ENCODE data around the gene TACR1.

The TACR1 gene

GRCh38 chr2:75044291-75044690, 155.0 kb downstream of the TACR1 start:
- DNase-seq = no peak

GRCh38 chr2:75042823-75043222, 156.5 kb downstream of the TACR1 start:
- DNase-seq = no peak

- DNase-seq = no peak
These were observed 157.4 kb downstream of the TACR1 start for GRCh38 chr2:75041731-75042600.

GRCh38 chr2:75041226-75041625, 158.1 kb downstream of the TACR1 start:
- DNase-seq = no peak

GRCh38 chr2:75035444-75036353, 163.6 kb downstream of the TACR1 start:
- no peak for DNase-seq

GRCh38 chr2:75033516-75033915, 165.8 kb downstream of the TACR1 start:
- DNase-seq = no peak

- DNase-seq = no peak
These were observed 167.2 kb downstream of the TACR1 start for GRCh38 chr2:75031906-75032803.

GRCh38 chr2:75031171-75031570, 168.1 kb downstream of the TACR1 start:
- DNase-seq = no peak

GRCh38 chr2:75030218-75031009, 168.9 kb downstream of the TACR1 start:
- DNase-seq = no peak

GRCh38 chr2:75027886-75028285, 171.4 kb downstream of the TACR1 start:
- no peak for DNase-seq

GRCh38 chr2:75025633-75026380, 173.5 kb downstream of the TACR1 start:
- no peak for DNase-seq

GRCh38 chr2:75025216-75025615, 174.1 kb downstream of the TACR1 start:
- DNase-seq = no peak

- DNase-seq = no peak
These were observed 175.5 kb downstream of the TACR1 start for GRCh38 chr2:75023666-75024455.

- no peak for DNase-seq
These were observed 176.8 kb downstream of the TACR1 start for GRCh38 chr2:75022516-75022915.

- no peak for DNase-seq
These were observed 177.6 kb downstream of the TACR1 start for GRCh38 chr2:75021672-75022071.

- no peak for DNase-seq
These were observed 178.8 kb downstream of the TACR1 start for GRCh38 chr2:75020476-75020875.

GRCh38 chr2:75019790-75020189, 179.5 kb downstream of the TACR1 start:
- no peak for DNase-seq

GRCh38 chr2:75018162-75018561, 181.2 kb downstream of the TACR1 start:
- DNase-seq = no peak

- no peak for DNase-seq
These were observed 187.2 kb downstream of the TACR1 start for GRCh38 chr2:75012080-75012479.

GRCh38 chr2:75010571-75010970, 188.7 kb downstream of the TACR1 start:
- no peak for DNase-seq

All from central memory CD4-positive, alpha-beta T cell (primary cell).